ENCODE results near the gene YBX1.

- TF ChIP-seq SP1 (CRISPR knock-in tag; conservative IDR thresholded peaks at IDR 0.05) (no peak), FOXP4 (CRISPR knock-in tag; IDR thresholded peaks at IDR 0.05) (no peak), ATF1 (CRISPR knock-in tag; IDR thresholded peaks at IDR 0.05) (no peak)
- TF ChIP-seq, protein P1, sequence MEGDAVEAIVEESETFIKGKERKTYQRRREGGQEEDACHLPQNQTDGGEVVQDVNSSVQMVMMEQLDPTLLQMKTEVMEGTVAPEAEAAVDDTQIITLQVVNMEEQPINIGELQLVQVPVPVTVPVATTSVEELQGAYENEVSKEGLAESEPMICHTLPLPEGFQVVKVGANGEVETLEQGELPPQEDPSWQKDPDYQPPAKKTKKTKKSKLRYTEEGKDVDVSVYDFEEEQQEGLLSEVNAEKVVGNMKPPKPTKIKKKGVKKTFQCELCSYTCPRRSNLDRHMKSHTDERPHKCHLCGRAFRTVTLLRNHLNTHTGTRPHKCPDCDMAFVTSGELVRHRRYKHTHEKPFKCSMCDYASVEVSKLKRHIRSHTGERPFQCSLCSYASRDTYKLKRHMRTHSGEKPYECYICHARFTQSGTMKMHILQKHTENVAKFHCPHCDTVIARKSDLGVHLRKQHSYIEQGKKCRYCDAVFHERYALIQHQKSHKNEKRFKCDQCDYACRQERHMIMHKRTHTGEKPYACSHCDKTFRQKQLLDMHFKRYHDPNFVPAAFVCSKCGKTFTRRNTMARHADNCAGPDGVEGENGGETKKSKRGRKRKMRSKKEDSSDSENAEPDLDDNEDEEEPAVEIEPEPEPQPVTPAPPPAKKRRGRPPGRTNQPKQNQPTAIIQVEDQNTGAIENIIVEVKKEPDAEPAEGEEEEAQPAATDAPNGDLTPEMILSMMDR (IDR thresholded peaks at IDR 0.05), result no peak
Observed at GRCh38 chr1:42692461-42692860, 10.2 kb downstream of the YBX1 start.
